ENCODE measurements around the gene GUCY1B1.
A peak's percentile ranks its signal among the peaks of the same experiment; 100 is the strongest.

Gene GUCY1B1

GRCh38 chr4:155800685-155801343 lies 42.0 kb downstream of the GUCY1B1 start:
- no peak overlapping the region for H3K4me3 ChIP-seq (replicated peaks in 1 of 2; ENCODE audit: low read depth in 2 of 2, low read length in 2 of 2)
- DNase-seq (ENCODE audit: low read depth in 2 of 2): no peak
- no peak for TF ChIP-seq CTCF (IDR thresholded peaks at IDR 0.05; ENCODE audit: low read depth, low read length)

- DNase-seq (ENCODE audit: low read depth in 2 of 2): no peak
- no peak for TF ChIP-seq CTCF (IDR thresholded peaks at IDR 0.05; ENCODE audit: low read depth, low read length)
- H3K4me3 ChIP-seq (replicated peaks in 1 of 2; ENCODE audit: low read depth in 2 of 2, low read length in 2 of 2): no peak overlapping the region
These were observed 43.6 kb downstream of the GUCY1B1 start for GRCh38 chr4:155802190-155802959.

GRCh38 chr4:155805016-155805415 lies 46.2 kb downstream of the GUCY1B1 start:
- DNase-seq (ENCODE audit: low read depth in 2 of 2): peak; percentile 39 to 58
- no peak overlapping the region for H3K4me3 ChIP-seq (replicated peaks in 1 of 2; ENCODE audit: low read depth in 2 of 2, low read length in 2 of 2)

GRCh38 chr4:155807021-155807420 lies 48.2 kb downstream of the GUCY1B1 start:
- TF ChIP-seq CTCF (IDR thresholded peaks at IDR 0.05; ENCODE audit: low read depth, low read length): no peak
- DNase-seq (ENCODE audit: low read depth in 2 of 2): no peak
- no peak overlapping the region for H3K4me3 ChIP-seq (replicated peaks in 1 of 2; ENCODE audit: low read depth in 2 of 2, low read length in 2 of 2)

More at GRCh38 chr4:155805016-155805415, 46.2 kb downstream of the GUCY1B1 start:
- TF ChIP-seq CTCF (IDR thresholded peaks at IDR 0.05; ENCODE audit: low read depth, low read length): no peak

- H3K4me3 ChIP-seq (replicated peaks in 1 of 2; ENCODE audit: low read depth in 2 of 2, low read length in 2 of 2): no peak overlapping the region
- peak; percentile 63 for TF ChIP-seq CTCF (IDR thresholded peaks at IDR 0.05; ENCODE audit: low read depth, low read length)
- DNase-seq (ENCODE audit: low read depth in 2 of 2): peak; percentile 92 to 95
These were observed 51.0 kb downstream of the GUCY1B1 start for GRCh38 chr4:155809835-155810234.

GRCh38 chr4:155811083-155811482 lies 52.3 kb downstream of the GUCY1B1 start:
- no peak for TF ChIP-seq CTCF (IDR thresholded peaks at IDR 0.05; ENCODE audit: low read depth, low read length)
- peak in 1 of 2 donors; percentile 42 for DNase-seq (ENCODE audit: low read depth in 2 of 2)
- H3K4me3 ChIP-seq (replicated peaks in 1 of 2; ENCODE audit: low read depth in 2 of 2, low read length in 2 of 2): no peak overlapping the region

Data from cardiac fibroblast (primary cell).